ENCODE results near the gene SHF.

SHF gene

GRCh38 chr15:45121020-45121419 lies 66.7 kb downstream of the SHF start:
- no peak overlapping the region for H3K4me3 ChIP-seq (ENCODE audit: low read length, poor library complexity, severe bottlenecking)

GRCh38 chr15:45120081-45120972 lies 67.4 kb downstream of the SHF start:
- no peaks in the 10 kb centered on the region for H3K79me2 ChIP-seq (ENCODE audit: insufficient read depth, low read length)
- H3K9me2 ChIP-seq (replicated peaks; ENCODE audit: low read depth, low read length) = no peaks in the 10 kb centered on the region
- H3K36me3 ChIP-seq (ENCODE audit: insufficient read depth, low read length) = no peaks in the 10 kb centered on the region
- no peak overlapping the region for H3K4me2 ChIP-seq (ENCODE audit: low read depth, low read length, poor library complexity, severe bottlenecking)
- H3K4me1 ChIP-seq (ENCODE audit: insufficient read depth, low read length, poor library complexity, severe bottlenecking) = no peaks in the 10 kb centered on the region
- no peak overlapping the region for H3K4me3 ChIP-seq (ENCODE audit: low read length, poor library complexity, severe bottlenecking)
- H4K20me1 ChIP-seq (ENCODE audit: insufficient read depth, low read length, poor library complexity, severe bottlenecking) = no peaks in the 10 kb centered on the region
- no peaks in the 10 kb centered on the region for H3K27me3 ChIP-seq (ENCODE audit: insufficient read depth, low read length, poor library complexity, severe bottlenecking)
- no peak overlapping the region for H3K9ac ChIP-seq (ENCODE audit: low read depth, low read length, poor library complexity, severe bottlenecking)
- TF ChIP-seq CTCF (conservative IDR thresholded peaks at IDR 0.05; ENCODE audit: low read length) = no peak
- H3F3A ChIP-seq (ENCODE audit: low read depth) = no peaks in the 10 kb centered on the region
- H3K9me3 ChIP-seq (ENCODE audit: insufficient read depth, low read depth, low read length) = no peaks in the 10 kb centered on the region
- no peak overlapping the region for H2AFZ ChIP-seq (ENCODE audit: low read length)

More at GRCh38 chr15:45121020-45121419, 66.7 kb downstream of the SHF start:
- Histone ChIP-seq H3K36me3 (ENCODE audit: insufficient read depth, low read length) (no peaks in the 10 kb centered on the region), H4K20me1 (ENCODE audit: insufficient read depth, low read length, poor library complexity, severe bottlenecking) (no peaks in the 10 kb centered on the region), H3K9ac (ENCODE audit: low read depth, low read length, poor library complexity, severe bottlenecking) (no peak overlapping the region), H3K4me1 (ENCODE audit: insufficient read depth, low read length, poor library complexity, severe bottlenecking) (no peaks in the 10 kb centered on the region), H3K79me2 (ENCODE audit: insufficient read depth, low read length) (no peaks in the 10 kb centered on the region), H2AFZ (ENCODE audit: low read length) (no peak overlapping the region), H3K27me3 (ENCODE audit: insufficient read depth, low read length, poor library complexity, severe bottlenecking) (no peaks in the 10 kb centered on the region), H3K9me2 (replicated peaks; ENCODE audit: low read depth, low read length) (no peaks in the 10 kb centered on the region), H3K9me3 (ENCODE audit: insufficient read depth, low read depth, low read length) (no peaks in the 10 kb centered on the region), H3F3A (ENCODE audit: low read depth) (no peaks in the 10 kb centered on the region), H3K4me2 (ENCODE audit: low read depth, low read length, poor library complexity, severe bottlenecking) (no peak overlapping the region)
- TF ChIP-seq EZH2phosphoT487 (IDR thresholded peaks at IDR 0.05; ENCODE audit: borderline replicate concordance) (no peak), CTCF (conservative IDR thresholded peaks at IDR 0.05; ENCODE audit: low read length) (no peak)

GRCh38 chr15:45118996-45119395 lies 68.8 kb downstream of the SHF start:
- Histone ChIP-seq H3K9me3 (ENCODE audit: insufficient read depth, low read depth, low read length) (no peaks in the 10 kb centered on the region), H3K36me3 (ENCODE audit: insufficient read depth, low read length) (no peaks in the 10 kb centered on the region), H3K4me2 (ENCODE audit: low read depth, low read length, poor library complexity, severe bottlenecking) (no peak overlapping the region), H3F3A (ENCODE audit: low read depth) (no peaks in the 10 kb centered on the region), H3K4me3 (ENCODE audit: low read length, poor library complexity, severe bottlenecking) (no peak overlapping the region), H4K20me1 (ENCODE audit: insufficient read depth, low read length, poor library complexity, severe bottlenecking) (no peaks in the 10 kb centered on the region), H2AFZ (ENCODE audit: low read length) (no peak overlapping the region), H3K9me2 (replicated peaks; ENCODE audit: low read depth, low read length) (no peaks in the 10 kb centered on the region), H3K79me2 (ENCODE audit: insufficient read depth, low read length) (no peaks in the 10 kb centered on the region), H3K4me1 (ENCODE audit: insufficient read depth, low read length, poor library complexity, severe bottlenecking) (no peaks in the 10 kb centered on the region), H3K9ac (ENCODE audit: low read depth, low read length, poor library complexity, severe bottlenecking) (no peak overlapping the region), H3K27me3 (ENCODE audit: insufficient read depth, low read length, poor library complexity, severe bottlenecking) (no peaks in the 10 kb centered on the region)
- no peak for TF ChIP-seq EZH2phosphoT487 (IDR thresholded peaks at IDR 0.05; ENCODE audit: borderline replicate concordance)
- TF ChIP-seq CTCF (conservative IDR thresholded peaks at IDR 0.05; ENCODE audit: low read length) = no peak

Data from Loucy (cell line).